ENCODE results near the gene COPS7B.

Gene COPS7B

DNA sequence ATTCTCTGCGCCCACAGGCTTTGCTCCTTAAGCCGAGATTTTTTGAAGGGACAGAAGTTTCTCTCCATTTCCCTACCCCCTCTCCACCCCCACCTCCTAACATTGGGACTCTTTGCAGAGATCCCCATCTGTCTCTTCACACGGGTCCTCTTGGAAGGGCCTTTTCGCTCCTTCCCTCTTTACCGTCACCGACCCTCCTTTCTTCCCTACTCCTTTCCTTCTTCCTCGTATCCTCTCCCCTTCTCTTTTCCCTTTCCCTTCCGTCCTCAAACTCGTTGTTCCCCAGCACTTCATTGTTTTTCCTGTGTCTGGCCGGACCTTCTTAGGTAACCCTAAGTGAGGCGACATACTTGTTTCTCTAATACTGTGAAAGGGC lies 660 bp downstream of the COPS7B start:
- DNase-seq = no peak

DNA sequence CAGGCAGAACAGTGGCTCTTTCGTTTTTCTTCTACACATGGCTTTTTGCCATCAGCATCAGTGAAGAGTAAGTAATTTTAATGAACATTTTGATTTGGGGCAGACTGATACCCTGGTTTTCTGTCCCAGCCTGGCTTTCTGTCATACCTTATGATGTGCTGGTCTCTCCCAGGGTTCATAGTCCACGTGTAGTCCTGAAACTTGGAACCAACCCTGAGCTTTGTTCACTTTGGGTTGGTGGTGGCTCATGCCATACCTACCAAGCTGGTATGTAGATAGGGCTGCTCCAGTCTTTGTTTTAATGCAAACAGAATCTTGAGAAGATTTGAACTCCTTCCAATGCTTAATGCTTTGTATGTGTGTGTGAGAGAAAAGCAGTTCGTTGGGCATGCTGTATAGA lies 4.9 kb downstream of the COPS7B start:
- DNase-seq = no peak

GRCh38 chr2:231794383-231794782 lies 8.1 kb downstream of the COPS7B start:
- DNase-seq = no peak

DNA sequence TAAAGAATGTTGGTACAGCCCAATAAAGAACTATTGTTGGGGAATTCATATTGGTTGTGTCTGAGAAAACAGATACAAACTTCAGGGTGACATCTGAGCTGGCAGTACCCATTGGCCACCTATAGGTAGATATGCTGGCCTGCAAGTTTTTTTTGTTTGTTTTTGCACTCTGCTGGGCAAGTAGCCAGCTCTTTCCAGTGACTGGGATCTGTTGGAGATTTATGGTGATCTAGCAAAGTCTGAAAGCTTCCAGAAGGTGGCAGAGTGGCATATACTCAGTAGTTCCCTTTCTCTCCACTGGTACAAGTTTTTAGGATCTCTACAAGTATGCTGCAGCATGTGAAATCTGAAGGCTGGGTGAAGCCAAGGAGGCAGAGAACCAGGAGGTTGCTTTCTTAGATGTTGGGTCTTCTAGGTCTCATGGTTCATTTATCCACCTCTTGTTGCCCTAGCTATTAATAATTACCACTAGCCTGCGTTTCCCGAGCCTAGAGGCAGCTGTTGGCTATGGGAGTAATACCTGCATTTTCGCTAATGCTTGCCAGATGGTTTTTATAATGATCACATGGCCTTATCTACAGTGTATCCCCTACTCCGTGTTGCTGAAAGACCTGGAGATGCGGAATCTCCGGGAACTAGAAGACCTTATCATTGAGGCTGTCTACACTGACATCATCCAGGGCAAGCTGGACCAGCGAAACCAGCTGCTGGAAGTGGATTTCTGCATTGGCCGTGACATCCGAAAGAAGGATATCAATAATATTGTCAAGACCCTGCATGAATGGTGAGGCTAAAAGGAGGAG lies 9.5 kb downstream of the COPS7B start:
- no peak for DNase-seq

DNA sequence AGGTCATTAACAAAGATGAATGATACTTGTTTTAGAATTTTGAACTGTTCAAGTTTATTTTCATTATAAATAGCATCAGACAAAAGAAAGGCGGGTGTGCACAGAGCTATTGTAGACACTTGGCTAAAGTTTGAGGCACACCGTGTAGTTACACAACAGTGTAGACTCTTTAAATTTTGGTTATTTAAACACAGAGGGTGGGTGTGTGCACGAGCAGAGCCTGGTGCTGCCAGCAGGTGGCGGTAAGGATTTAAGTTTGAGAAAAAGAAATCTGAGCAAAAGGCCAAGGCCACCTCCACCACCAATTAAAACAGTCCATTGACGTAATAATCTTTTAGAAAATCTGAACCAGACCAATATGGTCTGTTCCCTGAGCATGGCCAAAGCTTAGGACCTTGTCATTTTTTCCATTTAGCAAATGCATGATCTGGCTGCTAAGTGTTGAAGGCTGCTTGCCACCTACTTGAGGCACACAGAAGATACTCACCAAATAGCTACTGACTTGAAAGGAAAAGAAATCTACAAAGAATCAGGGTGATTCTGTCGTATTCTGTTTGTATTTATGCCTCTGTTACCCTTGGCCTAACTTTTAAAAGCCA lies 14.3 kb downstream of the COPS7B start:
- peak; percentile 19 for DNase-seq

DNA sequence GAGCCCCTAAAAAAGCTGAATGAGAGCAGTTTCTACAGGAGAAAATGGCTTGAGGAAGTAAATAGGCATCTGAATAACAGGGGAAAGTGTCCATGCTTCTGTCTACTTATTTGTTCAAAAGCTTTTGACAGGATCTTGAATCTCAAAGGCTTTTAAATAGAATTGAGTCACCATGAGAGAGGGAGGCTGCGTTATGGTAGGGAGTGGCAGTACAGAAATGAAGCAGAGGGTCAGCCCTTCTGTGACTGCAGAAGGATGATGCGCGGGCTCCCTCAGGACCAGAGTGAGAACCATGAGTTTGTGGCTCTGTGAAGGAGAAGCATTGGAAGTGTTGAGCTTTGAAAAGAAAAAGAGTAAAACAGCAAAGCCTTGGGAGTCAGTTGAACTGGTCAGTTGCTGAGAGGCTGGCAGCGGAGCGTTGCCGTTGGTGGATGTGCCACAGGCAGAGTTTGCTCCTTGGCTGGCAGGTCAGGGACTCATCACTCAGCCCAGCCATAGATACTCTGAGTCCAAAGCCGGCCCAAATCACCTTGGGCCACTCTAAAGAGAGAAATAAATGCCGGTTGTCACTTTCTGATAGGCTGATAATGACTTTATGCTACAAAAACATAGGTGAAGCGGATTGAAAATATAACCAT lies 17.4 kb downstream of the COPS7B start:
- no peak for DNase-seq

- DNase-seq = no peak
Measured at GRCh38 chr2:231807020-231807419, 20.8 kb downstream of the COPS7B start.

- no peak for DNase-seq
Measured at GRCh38 chr2:231810905-231811304, 24.7 kb downstream of the COPS7B start.

GRCh38 chr2:231816327-231817026 lies 30.2 kb downstream of the COPS7B start:
- no peak for DNase-seq

- no peak for DNase-seq
Measured at GRCh38 chr2:231819447-231820042, 33.3 kb downstream of the COPS7B start.

GRCh38 chr2:231820786-231821303 lies 34.6 kb downstream of the COPS7B start:
- DNase-seq = no peak

DNA sequence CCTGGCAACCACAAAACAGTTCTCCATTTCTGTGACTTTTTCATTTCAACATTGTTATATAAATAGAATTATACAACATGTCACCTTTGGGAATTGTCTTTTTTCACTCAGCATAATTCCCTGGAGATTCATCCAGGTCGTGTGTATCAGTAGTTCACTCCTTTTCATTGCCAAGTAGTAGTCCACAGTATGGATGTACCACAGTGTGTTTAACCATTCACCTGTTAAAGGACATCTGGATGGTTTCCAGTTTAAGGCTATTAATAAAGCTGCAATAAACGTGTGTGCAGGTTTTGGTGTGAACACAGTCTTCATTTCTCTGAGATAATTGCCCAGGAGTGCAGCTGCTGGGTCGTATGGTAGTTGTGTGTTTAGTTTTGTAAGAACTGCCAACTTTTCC lies 35.7 kb downstream of the COPS7B start:
- no peak for DNase-seq

DNA sequence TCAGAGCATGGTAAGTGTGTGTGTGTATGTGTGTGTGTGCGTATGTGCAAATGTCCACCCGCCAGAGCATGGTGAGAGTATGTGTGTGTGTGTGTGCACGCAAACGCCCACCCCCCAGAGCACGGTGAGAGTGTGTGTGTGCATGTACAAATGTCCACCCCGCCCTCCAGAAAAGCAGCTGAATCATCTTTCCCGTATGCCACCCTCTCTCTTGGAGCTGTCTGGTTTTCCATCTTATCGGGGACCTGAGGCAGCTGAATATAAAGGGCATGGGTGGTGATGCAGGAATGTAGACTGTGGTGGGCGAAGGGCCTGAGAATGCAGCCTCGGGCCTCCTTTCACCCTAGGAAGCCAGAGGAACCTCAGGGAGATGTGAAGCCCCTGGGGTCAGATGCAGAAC lies 66.9 kb downstream of the COPS7B start:
- no peak for DNase-seq

DNA sequence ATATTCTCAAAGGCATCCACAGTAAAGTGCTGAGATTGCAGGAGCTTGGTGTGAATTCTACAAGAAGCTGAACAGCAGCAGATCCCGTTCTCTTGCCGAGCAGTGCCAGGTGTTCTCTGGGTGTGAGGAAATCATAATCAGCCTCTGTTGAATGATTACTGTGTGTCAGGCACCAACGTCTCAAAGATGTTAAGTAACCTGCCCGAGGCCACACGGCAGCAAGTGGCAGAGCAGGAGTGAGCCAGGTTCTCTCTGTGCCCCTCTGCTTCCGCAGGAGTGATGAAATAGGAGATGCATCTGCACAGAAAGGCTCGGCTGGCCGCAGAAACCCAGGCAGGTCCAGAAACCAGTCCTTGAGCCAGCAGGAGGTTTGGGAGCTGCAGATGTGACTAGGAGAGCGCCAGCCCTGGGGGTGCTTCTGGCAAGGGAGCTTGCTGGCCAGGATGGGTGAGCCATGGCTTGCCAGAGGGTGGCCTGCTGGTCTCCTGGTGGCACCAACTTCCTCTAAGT lies 68.4 kb downstream of the COPS7B start:
- DNase-seq = no peak

GRCh38 chr2:231856959-231857358 lies 70.7 kb downstream of the COPS7B start:
- DNase-seq = no peak

Data from stimulated activated CD4-positive, alpha-beta T cell treated with anti-CD3 and anti-CD28 coated beads, Interleukin-12 subunit alpha, Interleukin-12 subunit beta, amount 100 ng/mL, for 4 hours (primary cell).